ENCODE data around the gene SSPN.

The SSPN gene

GRCh38 chr12:26187014-26187798 lies 8.2 kb upstream of the SSPN start:
- DNase-seq: no peak

- no peak for DNase-seq
These were observed 7.2 kb upstream of the SSPN start for GRCh38 chr12:26188127-26188526.

- DNase-seq: no peak
These were observed 6.7 kb upstream of the SSPN start for GRCh38 chr12:26188641-26189040.

- no peak for DNase-seq
These were observed 3.2 kb upstream of the SSPN start for GRCh38 chr12:26192142-26192541.

GRCh38 chr12:26193539-26193938 lies 1.8 kb upstream of the SSPN start:
- DNase-seq: no peak

- no peak for DNase-seq
These were observed 458 bp downstream of the SSPN start for GRCh38 chr12:26195641-26196420.

- DNase-seq: no peak
These were observed 996 bp downstream of the SSPN start for GRCh38 chr12:26196421-26196716.

GRCh38 chr12:26197832-26198231 lies 2.5 kb downstream of the SSPN start:
- DNase-seq: no peak

- DNase-seq: no peak
These were observed 3.4 kb downstream of the SSPN start for GRCh38 chr12:26198742-26199141.

GRCh38 chr12:26203167-26203780 lies 7.9 kb downstream of the SSPN start:
- DNase-seq: no peak

- DNase-seq: no peak
These were observed 9.4 kb downstream of the SSPN start for GRCh38 chr12:26204612-26205289.

GRCh38 chr12:26205298-26205697 lies 9.9 kb downstream of the SSPN start:
- DNase-seq: no peak

- DNase-seq: no peak
These were observed 10.6 kb downstream of the SSPN start for GRCh38 chr12:26205941-26206340.

- DNase-seq: no peak
These were observed 16.0 kb downstream of the SSPN start for GRCh38 chr12:26211331-26211730.

GRCh38 chr12:26212396-26212795 lies 17.0 kb downstream of the SSPN start:
- DNase-seq: no peak

GRCh38 chr12:26212988-26213387 lies 17.6 kb downstream of the SSPN start:
- DNase-seq: no peak

- no peak for DNase-seq
These were observed 18.7 kb downstream of the SSPN start for GRCh38 chr12:26214121-26214520.

- DNase-seq: no peak
These were observed 24.4 kb downstream of the SSPN start for GRCh38 chr12:26219736-26220135.

GRCh38 chr12:26224657-26225056 lies 29.3 kb downstream of the SSPN start:
- no peak for DNase-seq

- DNase-seq: no peak
These were observed 30.7 kb downstream of the SSPN start for GRCh38 chr12:26226122-26226521.

GRCh38 chr12:26226629-26227360 lies 31.4 kb downstream of the SSPN start:
- no peak for DNase-seq

GRCh38 chr12:26227361-26227745 lies 32.0 kb downstream of the SSPN start:
- DNase-seq: no peak

- DNase-seq: no peak
These were observed 34.5 kb downstream of the SSPN start for GRCh38 chr12:26229910-26230309.

Measured in central memory CD4-positive, alpha-beta T cell (primary cell).